HUES64 (cell line): ENCODE measurements around the gene SLC30A5.
"Not testable (repeated sequence)": the region's sequence is repeated elsewhere in the genome, so short reads cannot be mapped to it uniquely, and the experiment has no call there.

Experiments
- H3K27ac ChIP-seq: 2 replicates; pipeline ENCODE4 v1.7.0; 2013; ENCODE audit warnings: low read depth, low read length, inconsistent platforms
- H3K27me3 ChIP-seq: 2 replicates; pipeline ENCODE4 v1.6.1; 2013; ENCODE audit warnings: mild to moderate bottlenecking, low read length; ENCODE audit not compliant: insufficient read depth
- H3K36me3 ChIP-seq: 2 replicates; pipeline ENCODE4 v1.6.1; 2013; ENCODE audit warnings: mild to moderate bottlenecking, low read length; ENCODE audit not compliant: insufficient read depth
- H3K4me1 ChIP-seq: 2 replicates; pipeline ENCODE4 v1.6.1; 2013; ENCODE audit warnings: mild to moderate bottlenecking, low read length, moderate library complexity; ENCODE audit not compliant: insufficient read depth
- H3K4me3 ChIP-seq: 2 replicates; pipeline ENCODE4 v1.5.1; 2013; ENCODE audit warnings: mild to moderate bottlenecking, low read length, moderate library complexity
- H3K9ac ChIP-seq: 2 replicates; pipeline ENCODE4 v1.6.1; 2013; ENCODE audit warnings: mild to moderate bottlenecking, low read depth, low read length
- H3K9me3 ChIP-seq: 2 replicates; pipeline ENCODE4 v1.6.1; 2013; ENCODE audit warnings: low read depth, low read length; ENCODE audit not compliant: insufficient read depth
- WGBS: fragments of 150-250, 120-280 bp; methylation state at CpG from one replicate; pipeline ENCODE4 v1.1.7; 2013; ENCODE audit warnings: missing lambda C conversion rate; 5-methylcytosine and 5-hydroxymethylcytosine counted together

SLC30A5 gene

DNA sequence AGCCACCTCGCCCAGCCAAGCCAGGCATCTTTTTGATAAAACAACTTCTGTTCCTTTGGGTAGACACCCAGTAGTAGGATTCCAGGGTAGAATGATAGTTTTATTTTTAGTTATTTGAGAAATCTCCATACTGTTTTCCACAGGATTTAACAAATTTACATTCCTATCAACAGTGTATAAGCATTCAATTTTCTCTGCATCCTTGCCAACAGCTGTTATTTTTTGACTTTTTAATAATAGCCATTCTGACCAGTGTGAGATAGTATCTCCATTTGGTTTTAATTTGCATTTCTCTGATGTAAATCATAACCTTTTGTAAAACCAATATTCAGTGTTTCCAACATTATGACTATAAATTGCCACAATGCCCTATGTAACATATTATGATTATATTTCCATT, 45.0 kb downstream of the SLC30A5 start:
- Histone ChIP-seq H3K9ac (no peak overlapping the region), H3K4me3 (no peak overlapping the region), H3K9me3 (0 out of 2 replicates have a peak, but pooled peaks cover 5% of the 10 kb centered on the region), H3K27me3 (no peaks in the 10 kb centered on the region), H3K27ac (no peak overlapping the region), H3K4me1 (peaks cover 4% of the 10 kb centered on the region; the same call in 1 of the 2 replicates), H3K36me3 (no peaks in the 10 kb centered on the region)
- 93% methylated on average over 1 of the region's 1 CpG for WGBS

DNA sequence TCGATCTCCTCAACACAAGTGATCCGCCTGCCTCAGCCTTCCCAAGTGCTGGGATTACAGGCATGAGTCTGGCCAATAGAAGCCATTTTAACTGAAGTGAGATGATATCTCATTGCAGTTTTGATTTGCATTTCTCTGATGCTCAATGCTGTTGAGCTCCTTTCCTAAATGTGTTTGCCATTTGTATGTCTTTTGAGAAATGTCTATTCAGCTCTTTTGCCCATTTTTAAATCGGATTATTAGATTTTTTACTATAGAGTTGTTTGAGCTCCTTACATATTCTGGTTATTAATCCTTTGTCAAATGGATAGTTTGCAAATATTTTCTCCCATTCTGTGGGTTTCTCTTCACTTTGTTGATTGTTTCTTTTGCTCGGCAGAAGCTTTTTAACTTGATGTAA, 46.4 kb downstream of the SLC30A5 start:
- H3K27me3 ChIP-seq, H3K4me1 ChIP-seq, H3K27ac ChIP-seq, H3K9me3 ChIP-seq, H3K36me3 ChIP-seq, H3K9ac ChIP-seq, H3K4me3 ChIP-seq: not testable (repeated sequence)
- 92% methylated on average over 4 of the region's 4 CpGs for whole genome bisulfite sequencing

DNA sequence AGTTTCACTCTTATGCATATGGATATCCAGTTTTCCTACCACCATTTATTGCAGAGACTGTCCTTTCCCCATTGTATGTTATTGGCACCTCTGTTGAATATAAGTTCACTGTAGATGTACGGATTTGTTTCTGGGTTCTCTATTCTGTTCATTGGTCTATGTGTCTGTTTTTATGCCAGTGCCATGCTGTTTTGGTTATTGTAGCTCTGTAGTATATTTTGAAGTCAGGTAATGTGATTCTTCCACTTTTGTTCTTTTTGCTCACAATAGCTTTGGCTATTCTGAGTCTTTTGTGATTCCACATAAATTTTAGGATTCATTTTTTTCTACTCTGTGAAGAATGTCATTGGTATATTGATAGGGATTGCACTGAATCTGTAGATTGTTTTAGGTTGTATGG, 47.0 kb downstream of the SLC30A5 start:
- H3K27me3 ChIP-seq: no peaks in the 10 kb centered on the region
- no peak overlapping the region for H3K9ac ChIP-seq
- no peaks in the 10 kb centered on the region for H3K36me3 ChIP-seq
- peaks cover 2% of the 10 kb centered on the region; the same call in 1 of the 2 replicates for H3K4me1 ChIP-seq
- H3K27ac ChIP-seq: no peak overlapping the region
- WGBS: 82% methylated on average over 1 of the region's 1 CpG
- H3K9me3 ChIP-seq: 0 out of 2 replicates have a peak, but pooled peaks cover 5% of the 10 kb centered on the region
- no peak overlapping the region for H3K4me3 ChIP-seq

DNA sequence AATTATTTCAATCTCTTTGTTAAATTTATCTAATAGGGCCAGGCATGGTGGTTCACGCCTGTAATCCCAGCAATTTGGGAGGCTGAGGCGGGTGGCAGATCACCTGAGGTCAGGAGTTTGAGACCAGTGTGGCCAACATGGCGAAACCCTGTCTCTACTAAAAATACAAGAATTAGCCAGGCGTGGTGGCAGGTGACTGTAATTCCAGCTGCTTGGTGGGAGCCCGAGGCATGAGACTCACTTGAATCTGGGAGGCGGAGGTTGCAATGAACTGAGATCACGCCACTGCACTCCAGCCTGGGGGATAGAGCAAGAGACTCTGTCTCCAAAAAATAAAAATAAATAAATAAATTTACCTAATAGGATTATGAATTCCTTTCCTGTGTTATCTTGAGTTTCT, 54.8 kb downstream of the SLC30A5 start:
- not testable (repeated sequence) for H3K4me1 ChIP-seq, H3K27me3 ChIP-seq, H3K36me3 ChIP-seq, H3K27ac ChIP-seq, H3K9me3 ChIP-seq, H3K4me3 ChIP-seq, H3K9ac ChIP-seq
- 92% methylated on average over 6 of the region's 7 CpGs for WGBS

DNA sequence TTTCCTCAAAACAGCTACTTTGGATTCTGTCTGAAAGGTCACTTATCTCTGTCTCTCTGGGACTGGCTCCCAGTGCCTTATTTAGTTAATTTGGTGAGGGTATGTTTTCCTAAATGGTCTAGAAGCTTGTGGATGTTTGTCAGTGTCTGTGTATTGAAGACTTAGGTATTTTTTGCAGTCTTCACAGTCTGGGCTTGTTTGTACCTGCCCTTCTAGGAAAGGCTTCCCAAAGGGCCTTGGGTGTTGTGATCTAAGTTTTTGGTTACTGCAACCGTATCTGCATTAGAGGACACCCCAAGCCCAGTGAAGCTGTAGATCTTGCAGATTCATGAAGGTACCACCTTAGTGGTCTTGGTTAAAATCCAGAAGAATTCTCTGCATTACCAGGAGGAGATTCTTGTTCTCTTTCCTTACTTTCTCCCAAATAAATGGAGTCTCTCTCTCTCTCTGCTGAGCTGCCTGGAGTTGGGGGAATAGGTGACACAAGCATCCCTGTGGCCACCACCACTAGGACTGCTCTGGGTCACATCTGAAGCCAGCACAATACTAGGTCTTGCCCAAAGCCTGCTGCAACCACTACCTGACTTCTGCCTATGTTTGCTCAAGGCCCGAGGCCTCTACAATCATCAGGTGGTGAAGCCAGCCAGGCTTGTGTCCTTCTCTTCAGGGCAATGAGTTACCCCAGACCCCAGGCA, 55.3 kb downstream of the SLC30A5 start:
- Histone ChIP-seq H3K4me1 (no peaks in the 10 kb centered on the region), H3K27ac (no peak overlapping the region), H3K27me3 (no peaks in the 10 kb centered on the region), H3K9me3 (no peaks in the 10 kb centered on the region), H3K4me3 (no peak overlapping the region), H3K36me3 (no peaks in the 10 kb centered on the region), H3K9ac (no peak overlapping the region)
- 98% methylated on average over 2 of the region's 2 CpGs for whole genome bisulfite sequencing

DNA sequence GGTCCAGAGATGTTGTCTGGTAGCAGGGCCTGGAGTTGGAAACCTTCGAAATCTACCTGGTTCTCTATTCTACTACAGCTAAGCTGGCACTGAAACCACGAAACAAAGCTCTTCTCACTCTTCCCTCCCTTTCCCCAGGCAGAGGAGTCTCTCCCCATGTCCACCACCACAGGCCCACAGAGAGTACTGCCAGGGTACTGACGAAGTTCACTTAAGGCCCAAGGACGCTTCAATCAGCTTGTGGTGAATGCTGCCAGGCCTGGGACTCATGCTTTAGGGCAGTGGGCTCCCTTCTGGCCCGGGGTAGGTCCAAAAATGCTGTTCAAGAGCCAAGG, 55.8 kb downstream of the SLC30A5 start:
- Histone ChIP-seq H3K9ac (no peak overlapping the region), H3K36me3 (no peaks in the 10 kb centered on the region), H3K9me3 (no peaks in the 10 kb centered on the region), H3K4me3 (no peak overlapping the region), H3K4me1 (no peaks in the 10 kb centered on the region), H3K27me3 (no peaks in the 10 kb centered on the region), H3K27ac (no peak overlapping the region)
- WGBS: 86% methylated on average over 5 of the region's 5 CpGs

DNA sequence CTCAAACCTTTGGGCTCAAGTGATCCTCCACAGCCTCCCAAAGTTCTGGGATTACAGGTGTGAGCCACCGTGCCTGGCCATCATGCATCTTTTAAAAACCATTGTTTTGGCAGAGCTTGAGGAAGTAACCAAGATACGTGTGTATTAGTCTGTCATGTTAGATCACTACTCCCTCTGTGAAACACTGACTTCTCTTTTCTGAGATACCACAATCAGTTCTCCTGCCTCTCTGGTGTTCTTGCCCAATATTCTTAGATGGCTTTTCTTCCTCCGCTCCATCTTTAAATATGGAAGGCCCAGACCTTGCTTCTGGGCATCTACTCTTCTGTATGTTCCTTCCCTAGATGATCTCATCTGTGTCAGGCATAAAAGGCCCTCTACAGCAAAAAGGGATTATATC, 58.9 kb downstream of the SLC30A5 start:
- Histone ChIP-seq H3K9ac (no peak overlapping the region), H3K36me3 (no peaks in the 10 kb centered on the region), H3K4me1 (no peaks in the 10 kb centered on the region), H3K9me3 (no peaks in the 10 kb centered on the region), H3K27ac (no peak overlapping the region), H3K27me3 (no peaks in the 10 kb centered on the region), H3K4me3 (no peak overlapping the region)
- WGBS: 97% methylated on average over 3 of the region's 3 CpGs

DNA sequence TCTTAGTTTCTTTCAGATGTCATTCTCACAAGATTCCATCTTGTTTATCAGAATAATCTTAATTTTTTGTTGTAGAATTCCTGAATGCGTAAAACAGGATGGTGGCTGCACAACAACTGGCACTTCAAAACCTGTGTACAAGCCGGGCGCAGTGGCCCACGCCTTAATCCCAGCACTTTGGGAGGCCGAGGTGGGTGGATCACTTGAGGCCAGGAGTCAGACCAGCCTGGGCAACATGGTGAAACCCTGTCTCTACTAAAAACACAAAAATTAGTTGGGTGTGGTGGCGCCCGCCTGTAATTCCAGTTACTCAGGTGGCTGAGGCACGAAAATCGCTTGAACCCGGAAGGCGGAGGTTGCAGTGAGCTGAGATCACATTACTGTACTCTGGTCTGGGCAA, 62.6 kb downstream of the SLC30A5 start:
- Histone ChIP-seq H3K9ac (no peak overlapping the region), H3K27me3 (no peaks in the 10 kb centered on the region), H3K27ac (no peak overlapping the region), H3K9me3 (no peaks in the 10 kb centered on the region), H3K36me3 (no peaks in the 10 kb centered on the region), H3K4me3 (no peak overlapping the region), H3K4me1 (no peaks in the 10 kb centered on the region)
- 96% methylated on average over 11 of the region's 11 CpGs for WGBS

DNA sequence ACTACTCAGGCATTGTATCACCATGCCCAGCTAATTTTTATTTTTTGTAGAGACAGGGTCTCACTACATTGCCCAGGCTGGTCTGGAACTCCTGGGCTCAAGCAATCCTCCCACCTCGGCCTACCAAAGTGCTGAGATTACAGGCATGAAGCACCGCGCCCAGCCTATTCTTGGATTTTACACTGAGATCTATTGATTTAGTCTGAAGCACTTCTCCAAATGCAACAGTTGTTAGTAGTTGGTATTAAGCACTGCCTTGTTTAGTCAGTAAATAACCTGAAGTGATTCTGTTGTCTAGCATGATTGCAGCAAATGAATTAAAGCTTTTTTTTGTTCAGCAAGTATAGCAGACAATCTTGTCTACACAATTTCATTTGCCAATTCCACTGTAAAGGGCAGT, 64.2 kb downstream of the SLC30A5 start:
- no peak overlapping the region for H3K4me3 ChIP-seq
- no peaks in the 10 kb centered on the region for H3K27me3 ChIP-seq
- no peaks in the 10 kb centered on the region for H3K4me1 ChIP-seq
- H3K9me3 ChIP-seq: no peaks in the 10 kb centered on the region
- 94% methylated on average over 3 of the region's 3 CpGs for WGBS
- no peak overlapping the region for H3K27ac ChIP-seq
- no peak overlapping the region for H3K9ac ChIP-seq
- no peaks in the 10 kb centered on the region for H3K36me3 ChIP-seq

DNA sequence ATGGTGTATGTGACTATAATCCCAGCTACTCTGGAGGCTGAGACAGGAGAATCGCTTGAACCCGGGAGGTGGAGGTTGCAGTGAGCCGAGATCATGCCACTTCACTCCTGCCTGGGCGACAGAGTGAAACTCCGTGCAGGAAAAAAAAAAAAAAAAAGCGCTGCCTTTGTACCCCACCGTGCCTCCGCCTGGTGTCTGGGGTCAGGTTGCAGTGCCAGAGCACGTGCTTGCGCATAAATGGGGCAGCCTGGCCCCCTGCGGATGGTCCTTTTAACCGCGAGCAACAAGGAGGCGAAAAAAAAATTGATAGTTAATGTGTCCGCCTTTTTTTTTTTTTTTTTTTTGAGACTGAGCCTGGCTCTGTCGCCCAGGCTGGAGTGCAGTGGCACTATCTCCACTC, 66.8 kb downstream of the SLC30A5 start:
- H3K36me3 ChIP-seq: no peaks in the 10 kb centered on the region
- no peaks in the 10 kb centered on the region for H3K9me3 ChIP-seq
- no peak overlapping the region for H3K9ac ChIP-seq
- no peak overlapping the region for H3K27ac ChIP-seq
- H3K27me3 ChIP-seq: no peaks in the 10 kb centered on the region
- H3K4me1 ChIP-seq: no peaks in the 10 kb centered on the region
- H3K4me3 ChIP-seq: no peak overlapping the region
- WGBS: 80% methylated on average over 16 of the region's 16 CpGs

DNA sequence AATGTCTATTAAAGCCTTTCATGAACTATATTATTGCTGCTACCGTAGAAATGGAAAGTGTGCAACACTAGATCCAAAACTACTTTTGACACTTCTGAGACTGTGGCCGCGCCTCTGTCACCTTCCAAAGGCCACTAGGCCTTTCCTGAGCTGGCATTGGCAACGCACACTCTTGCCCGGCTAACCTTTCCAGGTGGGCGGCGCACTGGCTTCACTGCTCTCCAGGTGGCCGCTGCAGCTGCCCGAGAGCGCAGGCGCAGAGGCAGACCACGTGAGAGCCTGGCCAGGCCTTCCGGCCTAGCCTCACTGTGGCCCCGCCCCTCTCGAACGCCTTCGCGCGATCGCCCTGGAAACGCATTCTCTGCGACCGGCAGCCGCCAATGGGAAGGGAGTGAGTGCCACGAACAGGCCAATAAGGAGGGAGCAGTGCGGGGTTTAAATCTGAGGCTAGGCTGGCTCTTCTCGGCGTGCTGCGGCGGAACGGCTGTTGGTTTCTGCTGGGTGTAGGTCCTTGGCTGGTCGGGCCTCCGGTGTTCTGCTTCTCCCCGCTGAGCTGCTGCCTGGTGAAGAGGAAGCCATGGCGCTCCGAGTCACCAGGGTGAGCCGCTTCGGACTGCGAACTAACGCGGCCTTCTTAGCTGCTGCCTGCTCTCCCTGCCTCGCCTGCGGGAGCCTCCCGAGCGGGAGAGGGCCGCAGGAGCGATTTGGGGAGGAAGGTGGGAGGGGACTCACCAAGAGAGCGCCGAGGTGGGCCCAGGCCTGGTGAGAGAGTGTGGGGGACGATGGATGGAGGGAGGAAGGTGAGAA, 73.1 kb downstream of the SLC30A5 start, which contains the start of gene CCNB1:
Gene CCNB1, plus strand, starts transcription at position 465 of the 807 bp plus-strand sequence. Its CDS starts 113 bp downstream, at position 578.
- 3% methylated on average over 50 of the region's 50 CpGs for WGBS
- H3K4me1 ChIP-seq: peaks cover 16% of the 10 kb centered on the region
- H3K9me3 ChIP-seq: no peaks in the 10 kb centered on the region
- peak within 1 kb of the TSS; percentile 84 for H3K4me3 ChIP-seq
- H3K9ac ChIP-seq: peak within 1 kb of the TSS; percentile 96
- H3K27ac ChIP-seq: peak within 1 kb of the TSS; percentile 97
- H3K27me3 ChIP-seq: no peaks in the 10 kb centered on the region
- peaks cover 41% of the 10 kb centered on the region for H3K36me3 ChIP-seq
